A549 (cell line): ENCODE measurements around the gene OPCML. TPM values are rescaled to one million over a fixed set of nuclear protein-coding genes. Genes with fewer than 3 reads are reported as not detected.

Source experiments
- ATAC-seq, 2 experiments: fragments of 200-7000 bp in 1 of 2; fragments of >200 bp in 1 of 2; cut with Nextera tagmentation in 1 of 2; cut with Tn5 transposase in 1 of 2; 3 replicates each; pipeline versions ENCODE4 v1.8.0 to v1.9.1; 2018 to 2020; ENCODE audit warnings: mild to moderate bottlenecking in 1 of 2, moderate library complexity in 1 of 2
- CTCF ChIA-PET: fragments of 300-600 bp; sonication (Branson Sonifier 250); formaldehyde crosslinking; extraction: SDS; loops from one replicate; lab custom pipeline; 2021; ENCODE audit warnings: antibody characterized with exemption, inconsistent platforms; lab: Yijun Ruan, JAX
- POLR2A ChIA-PET: fragments of 350-600 bp; formaldehyde crosslinking; extraction: SDS; loops from one replicate; lab custom pipeline; 2021; ENCODE audit warnings: antibody characterized with exemption, inconsistent platforms; lab: Yijun Ruan, JAX
- DNase-seq, 2 experiments: peaks; one replicate each; pipeline versions ENCODE4 v3.0.0 to v3.0.0-alpha.2; 2011 to 2016; ENCODE audit warnings: low read depth in 1 of 2, low spot score in 1 of 2
- FAIRE-seq: peaks from 2 replicates; lab custom pipeline; 2011; peaks lifted over from hg19 to GRCh38; lab: Jason Lieb, UNC
- H3K27ac ChIP-seq, 2 experiments: fragments of >200 bp; sonication (Bioruptor Twin); formaldehyde crosslinking; 3 replicates each; pipeline ENCODE4 v1.5.1; 2016 to 2017
- H3K4me1 ChIP-seq: fragments of >200 bp; sonication (Bioruptor Twin); formaldehyde crosslinking; 3 replicates; pipeline ENCODE4 v1.6.1; 2016
- H3K4me2 ChIP-seq: fragments of >200 bp; sonication (Bioruptor Twin); formaldehyde crosslinking; 3 replicates; pipeline ENCODE4 v1.6.1; 2016
- H3K4me3 ChIP-seq: fragments of >200 bp; sonication (Bioruptor Twin); formaldehyde crosslinking; 3 replicates; pipeline ENCODE4 v1.5.1; 2016
- H3K9me3 ChIP-seq: fragments of >200 bp; sonication (Bioruptor Twin); formaldehyde crosslinking; 3 replicates; pipeline ENCODE4 v1.6.1; 2016
- BHLHE40 ChIP-seq: IDR thresholded peaks from 2 replicates; pipeline ENCODE4 v1.6.1; 2012; ENCODE audit warnings: low read depth, low read length, inconsistent platforms
- CBX8 ChIP-seq: fragments of 200-600 bp; sonication (generic); IDR thresholded peaks from 2 replicates; pipeline ENCODE4 v1.6.1; 2016
- CEBPB ChIP-seq, 2 experiments: fragments of >200 bp in 1 of 2; sonication (Bioruptor Twin) in 1 of 2; formaldehyde crosslinking in 1 of 2; IDR thresholded peaks; 2 replicates each; pipeline ENCODE4 v1.6.1; 2012 to 2016
- EHMT2 ChIP-seq: fragments of 200-600 bp; sonication (generic); IDR thresholded peaks from 2 replicates; pipeline ENCODE4 v1.6.1; 2016; ENCODE audit warnings: antibody characterized with exemption, low read depth, mild to moderate bottlenecking, moderate library complexity
- ESRRA ChIP-seq: fragments of 150-350 bp; IDR thresholded peaks from 2 replicates; pipeline ENCODE4 v1.6.1; 2014; ENCODE audit warnings: mild to moderate bottlenecking, low read length, borderline replicate concordance
- FOXS1 ChIP-seq: fragments of 250-450 bp; sonication (Bioruptor Pico); IDR thresholded peaks from 2 replicates; pipeline ENCODE4 v1.5.0; 2020; ENCODE audit warnings: mild to moderate bottlenecking, moderate library complexity
- GATA3 ChIP-seq: IDR thresholded peaks from 2 replicates; pipeline ENCODE4 v1.6.1; 2012; ENCODE audit warnings: borderline replicate concordance
- HDAC2 ChIP-seq: fragments of 200-600 bp; sonication (generic); IDR thresholded peaks from 2 replicates; pipeline ENCODE4 v1.6.1; 2016
- HEYL ChIP-seq: fragments of 250-450 bp; sonication (Bioruptor Pico); IDR thresholded peaks from 2 replicates; pipeline ENCODE4 v1.8.0; 2021; ENCODE audit warnings: mild to moderate bottlenecking, moderate library complexity
- HOXB13 ChIP-seq: fragments of 250-450 bp; sonication (Bioruptor Pico); IDR thresholded peaks from 2 replicates; pipeline ENCODE4 v1.5.0; 2020; ENCODE audit warnings: low read depth, mild to moderate bottlenecking, moderate library complexity
- MAFK ChIP-seq: fragments of 450-650 bp; IDR thresholded peaks from 2 replicates; pipeline ENCODE4 v1.6.1; 2014; ENCODE audit not compliant: partially characterized antibody
- MAZ ChIP-seq: fragments of 150-350 bp; IDR thresholded peaks from 2 replicates; pipeline ENCODE4 v1.6.1; 2014; ENCODE audit warnings: antibody characterized with exemption, low read depth, low read length, borderline replicate concordance
- NPAS2 ChIP-seq: fragments of 250-450 bp; sonication (Bioruptor Pico); IDR thresholded peaks from 2 replicates; pipeline ENCODE4 v1.8.0; 2022; ENCODE audit warnings: mild to moderate bottlenecking, moderate library complexity, borderline replicate concordance
- POLR2A ChIP-seq: IDR thresholded peaks from 2 replicates; pipeline ENCODE4 v1.6.1; 2012; ENCODE audit warnings: mild to moderate bottlenecking, low read length
- POLR2AphosphoS2 ChIP-seq: conservative IDR thresholded peaks from 2 replicates; pipeline ENCODE4 v1.6.1; 2012; ENCODE audit warnings: low read length, improper control_type of control experiment, inconsistent platforms
- RAD21 ChIP-seq, 2 experiments: fragments of >200 bp in 1 of 2; sonication (Bioruptor Twin) in 1 of 2; formaldehyde crosslinking in 1 of 2; IDR thresholded peaks in 1 of 2; conservative IDR thresholded peaks in 1 of 2; 2 replicates in 1 of 2; 3 replicates in 1 of 2; pipeline ENCODE4 v1.6.1; 2012 to 2018; ENCODE audit warnings: inconsistent platforms in 1 of 2
- RARB ChIP-seq: fragments of 250-450 bp; sonication (Bioruptor Pico); IDR thresholded peaks from 2 replicates; pipeline ENCODE4 v1.8.0; 2021; ENCODE audit warnings: mild to moderate bottlenecking, moderate library complexity
- RNF2 ChIP-seq: fragments of 200-600 bp; sonication (generic); IDR thresholded peaks from 2 replicates; pipeline ENCODE4 v1.6.1; 2016; ENCODE audit warnings: low read depth, mild to moderate bottlenecking, antibody characterized with exemption, moderate library complexity, borderline replicate concordance
- SMC3 ChIP-seq: fragments of >200 bp; sonication (Bioruptor Twin); formaldehyde crosslinking; IDR thresholded peaks from 3 replicates; pipeline ENCODE4 v1.6.1; 2018; ENCODE audit warnings: inconsistent platforms
- SREBF2 ChIP-seq: fragments of 450-650 bp; IDR thresholded peaks from 2 replicates; pipeline ENCODE4 v1.6.1; 2014; ENCODE audit warnings: mild to moderate bottlenecking, moderate library complexity
- TP53 ChIP-seq: fragments of 250-450 bp; sonication (Bioruptor Pico); IDR thresholded peaks from 2 replicates; pipeline ENCODE4 v1.5.0; 2021; ENCODE audit warnings: mild to moderate bottlenecking, moderate library complexity
- USF2 ChIP-seq: fragments of 450-650 bp; IDR thresholded peaks from 2 replicates; pipeline ENCODE4 v1.6.1; 2014; ENCODE audit warnings: antibody characterized with exemption
- ZSCAN20 ChIP-seq: fragments of 250-450 bp; sonication (Bioruptor Pico); IDR thresholded peaks from 2 replicates; pipeline ENCODE4 v1.8.0; 2022; ENCODE audit warnings: mild to moderate bottlenecking, moderate library complexity
- WGBS: methylation state at CpG from one replicate; pipeline ENCODE4 v1.1.6; 2017; ENCODE audit errors: missing lambda C conversion rate; 5-methylcytosine and 5-hydroxymethylcytosine counted together
- polyA plus RNA-seq, 4 experiments: library from polyadenylated mRNA; depleted of rRNA in 3 of 4; stranded (reverse); fragments of >200 nt; fragmentation: RNase III in 1 of 4; extraction: RNeasy Plus Mini Kit Qiagen cat#74134 plus additional on column Dnase treatment in 1 of 4; gene quantifications; 2 replicates in 3 of 4; 3 replicates in 1 of 4; pipeline ENCODE4 v1.2.3, GENCODE V29; 2011 to 2017
- TF ChIP-seq, protein P1 (sequence below): fragments of 150-350 bp; IDR thresholded peaks from 2 replicates; pipeline ENCODE4 v1.6.1; 2014; ENCODE audit warnings: low read depth, mild to moderate bottlenecking, low read length
- TF ChIP-seq, protein P2 (sequence below): IDR thresholded peaks from 2 replicates; pipeline ENCODE4 v1.6.1; 2012
- TF ChIP-seq, protein P3 (sequence below): fragments of >200 bp; sonication (Bioruptor Twin); formaldehyde crosslinking; IDR thresholded peaks from 3 replicates; pipeline ENCODE4 v1.5.1; 2016

OPCML gene
- polyA plus RNA-seq, 2 of the 4 experiments (the other 2 are of a cell fraction): not detected

- FAIRE-seq (no peak), ATAC-seq (no peak), DNase-seq (no peak)
- H3K4me2 ChIP-seq: no peak overlapping the region
- no peak overlapping the region for H3K4me3 ChIP-seq
- H3K4me1 ChIP-seq: no peaks in the 10 kb centered on the region
- H3K9me3 ChIP-seq: no peaks in the 10 kb centered on the region
- CTCF ChIA-PET: no interaction called here
- TF ChIP-seq RNF2 (no peak), ZSCAN20 (CRISPR knock-in tag) (no peak), BHLHE40 (no peak), HEYL (CRISPR knock-in tag) (no peak), CBX8 (no peak), NPAS2 (CRISPR knock-in tag) (no peak), HOXB13 (no peak), ESRRA (no peak), SREBF2 (no peak), FOXS1 (CRISPR knock-in tag) (no peak), USF2 (no peak), POLR2AphosphoS2 (no peak)
- TF ChIP-seq, protein P1, sequence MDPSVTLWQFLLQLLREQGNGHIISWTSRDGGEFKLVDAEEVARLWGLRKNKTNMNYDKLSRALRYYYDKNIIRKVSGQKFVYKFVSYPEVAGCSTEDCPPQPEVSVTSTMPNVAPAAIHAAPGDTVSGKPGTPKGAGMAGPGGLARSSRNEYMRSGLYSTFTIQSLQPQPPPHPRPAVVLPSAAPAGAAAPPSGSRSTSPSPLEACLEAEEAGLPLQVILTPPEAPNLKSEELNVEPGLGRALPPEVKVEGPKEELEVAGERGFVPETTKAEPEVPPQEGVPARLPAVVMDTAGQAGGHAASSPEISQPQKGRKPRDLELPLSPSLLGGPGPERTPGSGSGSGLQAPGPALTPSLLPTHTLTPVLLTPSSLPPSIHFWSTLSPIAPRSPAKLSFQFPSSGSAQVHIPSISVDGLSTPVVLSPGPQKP: no peak
- TF ChIP-seq, protein P2, sequence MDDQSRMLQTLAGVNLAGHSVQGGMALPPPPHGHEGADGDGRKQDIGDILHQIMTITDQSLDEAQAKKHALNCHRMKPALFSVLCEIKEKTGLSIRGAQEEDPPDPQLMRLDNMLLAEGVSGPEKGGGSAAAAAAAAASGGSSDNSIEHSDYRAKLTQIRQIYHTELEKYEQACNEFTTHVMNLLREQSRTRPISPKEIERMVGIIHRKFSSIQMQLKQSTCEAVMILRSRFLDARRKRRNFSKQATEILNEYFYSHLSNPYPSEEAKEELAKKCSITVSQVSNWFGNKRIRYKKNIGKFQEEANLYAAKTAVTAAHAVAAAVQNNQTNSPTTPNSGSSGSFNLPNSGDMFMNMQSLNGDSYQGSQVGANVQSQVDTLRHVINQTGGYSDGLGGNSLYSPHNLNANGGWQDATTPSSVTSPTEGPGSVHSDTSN: no peak
- POLR2A ChIA-PET: no interaction called here
- no peak overlapping the region for H3K27ac ChIP-seq
- WGBS: 38% methylated on average over 18 of the region's 27 CpGs
Observed at GRCh38 chr11:132718711-132719671, 813.3 kb downstream of the OPCML start.

DNA sequence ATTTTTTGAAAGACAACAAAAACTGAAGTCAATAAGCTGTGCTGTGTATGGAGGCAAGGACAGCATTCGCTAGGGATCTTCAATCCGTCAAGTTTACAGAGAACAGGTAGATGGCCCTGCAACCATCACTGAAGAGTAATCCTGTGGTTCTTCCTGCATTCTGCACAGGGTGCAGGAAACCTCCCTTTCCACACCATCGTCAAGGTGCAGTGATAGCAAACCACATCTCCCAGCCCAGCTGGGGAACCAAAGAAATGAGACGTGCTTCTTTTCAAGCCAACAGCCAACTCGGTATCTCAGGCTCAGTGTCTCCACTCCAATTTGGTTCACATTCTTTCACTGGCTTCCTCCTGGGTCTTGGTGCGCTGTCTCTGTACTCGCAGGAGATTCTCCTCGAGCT lies 814.5 kb downstream of the OPCML start:
- H3K9me3 ChIP-seq: no peaks in the 10 kb centered on the region
- no peak for DNase-seq
- WGBS: 11% methylated on average over 7 of the region's 8 CpGs
- H3K27ac ChIP-seq: no peak overlapping the region
- no peaks in the 10 kb centered on the region for H3K4me1 ChIP-seq
- H3K4me2 ChIP-seq: no peak overlapping the region
- no peak for ATAC-seq
- FAIRE-seq: no peak
- no peak for TF ChIP-seq TP53 (CRISPR knock-in tag)
- no peak for TF ChIP-seq MAFK
- no peak for TF ChIP-seq SREBF2
- TF ChIP-seq SMC3: no peak
- no peak for TF ChIP-seq EHMT2
- TF ChIP-seq GATA3: no peak
- TF ChIP-seq ZSCAN20 (CRISPR knock-in tag): no peak
- no peak for TF ChIP-seq FOXS1 (CRISPR knock-in tag)
- no peak for TF ChIP-seq MAZ
- no peak for TF ChIP-seq CBX8
- TF ChIP-seq RARB (CRISPR knock-in tag): no peak
- TF ChIP-seq RAD21 (conservative IDR thresholded peaks at IDR 0.05 in 1 of 2, IDR thresholded peaks at IDR 0.05 in 1 of 2): no peak
- TF ChIP-seq CEBPB (IDR thresholded peaks at IDR 0.05): no peak
- TF ChIP-seq HDAC2: no peak
- TF ChIP-seq, protein P3, sequence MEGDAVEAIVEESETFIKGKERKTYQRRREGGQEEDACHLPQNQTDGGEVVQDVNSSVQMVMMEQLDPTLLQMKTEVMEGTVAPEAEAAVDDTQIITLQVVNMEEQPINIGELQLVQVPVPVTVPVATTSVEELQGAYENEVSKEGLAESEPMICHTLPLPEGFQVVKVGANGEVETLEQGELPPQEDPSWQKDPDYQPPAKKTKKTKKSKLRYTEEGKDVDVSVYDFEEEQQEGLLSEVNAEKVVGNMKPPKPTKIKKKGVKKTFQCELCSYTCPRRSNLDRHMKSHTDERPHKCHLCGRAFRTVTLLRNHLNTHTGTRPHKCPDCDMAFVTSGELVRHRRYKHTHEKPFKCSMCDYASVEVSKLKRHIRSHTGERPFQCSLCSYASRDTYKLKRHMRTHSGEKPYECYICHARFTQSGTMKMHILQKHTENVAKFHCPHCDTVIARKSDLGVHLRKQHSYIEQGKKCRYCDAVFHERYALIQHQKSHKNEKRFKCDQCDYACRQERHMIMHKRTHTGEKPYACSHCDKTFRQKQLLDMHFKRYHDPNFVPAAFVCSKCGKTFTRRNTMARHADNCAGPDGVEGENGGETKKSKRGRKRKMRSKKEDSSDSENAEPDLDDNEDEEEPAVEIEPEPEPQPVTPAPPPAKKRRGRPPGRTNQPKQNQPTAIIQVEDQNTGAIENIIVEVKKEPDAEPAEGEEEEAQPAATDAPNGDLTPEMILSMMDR: no peak
- no peak for TF ChIP-seq RNF2
- TF ChIP-seq, protein P1: no peak
- no peak for TF ChIP-seq POLR2A
- H3K4me3 ChIP-seq: no peak overlapping the region
- ChIA-PET CTCF (no interaction called here), POLR2A (no interaction called here)
